Frontal cortex (tissue), 4 donors: Measurements from ENCODE around the gene JADE1. TPM values are rescaled to one million over a fixed set of nuclear protein-coding genes. Genes with fewer than 3 reads are reported as not detected.

Source experiments
- DNase-seq, 2 donors: peaks; one replicate each; pipeline ENCODE4 v3.0.0; 2012; ENCODE audit warnings: low spot score in 2 of 2
- FAIRE-seq: peaks from 2 replicates; lab custom pipeline; 2012; peaks lifted over from hg19 to GRCh38; lab: Jason Lieb, UNC
- total RNA-seq: library from RNA; depleted of rRNA; stranded (reverse); fragments of >200 nt; gene quantifications from one replicate; pipeline ENCODE4 v1.2.3, GENCODE V29; 2014
- donor health status: control.
- donor health status: control.
- donor health status: control.

Gene JADE1
- total RNA-seq, 1 donor from 2014 or later = 28.5 TPM

GRCh38 chr4:128866691-128867090 lies 57.2 kb downstream of the JADE1 start:
- FAIRE-seq = no peak
- DNase-seq = no peak

- FAIRE-seq (no peak), DNase-seq (no peak)
These were observed 59.3 kb downstream of the JADE1 start for GRCh38 chr4:128868758-128869157.

GRCh38 chr4:128869776-128870509 lies 60.4 kb downstream of the JADE1 start:
- DNase-seq (no peak), FAIRE-seq (no peak)

GRCh38 chr4:128871948-128872347 lies 62.4 kb downstream of the JADE1 start:
- FAIRE-seq (no peak), DNase-seq (no peak)

GRCh38 chr4:128876200-128876599 lies 66.7 kb downstream of the JADE1 start:
- no peak for FAIRE-seq
- DNase-seq = no peak

GRCh38 chr4:128877934-128878333 lies 68.4 kb downstream of the JADE1 start:
- FAIRE-seq (no peak), DNase-seq (no peak)

- FAIRE-seq (no peak), DNase-seq (no peak)
These were observed 69.8 kb downstream of the JADE1 start for GRCh38 chr4:128879283-128879682.

- FAIRE-seq = no peak
- no peak for DNase-seq
These were observed 70.5 kb downstream of the JADE1 start for GRCh38 chr4:128879971-128880370.

- FAIRE-seq = no peak
- no peak for DNase-seq
These were observed 71.2 kb downstream of the JADE1 start for GRCh38 chr4:128880662-128881061.

- FAIRE-seq = no peak
These were observed 95.3 kb downstream of the JADE1 start for GRCh38 chr4:128904821-128905220.

GRCh38 chr4:128906581-128906980 lies 97.1 kb downstream of the JADE1 start:
- DNase-seq = no peak
- FAIRE-seq = no peak

More at GRCh38 chr4:128904821-128905220, 95.3 kb downstream of the JADE1 start:
- DNase-seq = no peak

GRCh38 chr4:128907981-128908380 lies 98.5 kb downstream of the JADE1 start:
- no peak for DNase-seq
- no peak for FAIRE-seq

- FAIRE-seq = no peak
These were observed 99.2 kb downstream of the JADE1 start for GRCh38 chr4:128908735-128909134.

GRCh38 chr4:128913228-128913627 lies 103.7 kb downstream of the JADE1 start:
- no peak for DNase-seq
- FAIRE-seq = no peak

More at GRCh38 chr4:128908735-128909134, 99.2 kb downstream of the JADE1 start:
- DNase-seq = no peak

GRCh38 chr4:128915544-128915943 lies 106.0 kb downstream of the JADE1 start:
- DNase-seq (no peak), FAIRE-seq (no peak)

- DNase-seq = no peak
- no peak for FAIRE-seq
These were observed 107.3 kb downstream of the JADE1 start for GRCh38 chr4:128916832-128917231.

GRCh38 chr4:128917781-128918180 lies 108.3 kb downstream of the JADE1 start:
- DNase-seq (no peak), FAIRE-seq (no peak)

GRCh38 chr4:128921954-128922353 lies 112.5 kb downstream of the JADE1 start:
- DNase-seq = no peak
- FAIRE-seq = no peak
